AG04450 (cell line): ENCODE results near the gene RHBDD3. TPM values are rescaled to one million over a fixed set of nuclear protein-coding genes. Genes with fewer than 3 reads are reported as not detected.
A peak's percentile ranks its signal among the peaks of the same experiment; 100 is the strongest.

Source experiments
- CTCF ChIA-PET: fragments of 300-600, 350-600 bp; formaldehyde crosslinking; extraction: SDS; loops from one replicate; lab custom pipeline; 2022; ENCODE audit warnings: antibody characterized with exemption, inconsistent platforms; lab: Charles Lee
- POLR2A ChIA-PET: fragments of 350-600 bp; formaldehyde crosslinking; extraction: SDS; loops from one replicate; lab custom pipeline; 2021; ENCODE audit warnings: antibody characterized with exemption, inconsistent platforms; lab: Yijun Ruan, JAX
- DNase-seq: peaks from one replicate; pipeline ENCODE4 v3.0.0-alpha.2; 2011; ENCODE audit warnings: low read depth, low spot score
- H3K27ac ChIP-seq: one replicate; pipeline ENCODE4 v1.5.1; 2012; ENCODE audit warnings: low read depth, low read length, control low read depth
- H3K27me3 ChIP-seq: one replicate; pipeline ENCODE4 v1.6.0; 2012; ENCODE audit warnings: low read length; ENCODE audit not compliant: control insufficient read depth, insufficient read depth
- H3K4me3 ChIP-seq: 2 replicates; pipeline ENCODE4 v1.5.1; 2011; ENCODE audit warnings: mild to moderate bottlenecking, low read depth, low read length, control low read depth
- H3K9me3 ChIP-seq: 2 replicates; pipeline ENCODE4 v1.5.1; 2012; ENCODE audit warnings: low read length; ENCODE audit not compliant: control insufficient read depth, insufficient read depth
- CTCF ChIP-seq: IDR thresholded peaks from 2 replicates; pipeline ENCODE4 v1.5.1; 2011; ENCODE audit warnings: low read depth, low read length, control low read depth, inconsistent platforms
- polyA minus RNA-seq: library from RNA; depleted of rRNA, polyadenylated mRNA; stranded (reverse); fragments of >200 nt; gene quantifications from 2 replicates; pipeline ENCODE4 v1.2.3, GENCODE V29; 2011; rRNA and poly(A)+ RNA removed
- polyA plus RNA-seq: library from polyadenylated mRNA; depleted of rRNA; stranded (reverse); fragments of >200 nt; gene quantifications from 2 replicates; pipeline ENCODE4 v1.2.3, GENCODE V29; 2011; rRNA removed

The RHBDD3 gene
- polyA plus RNA-seq (9.9 and 13.8 TPM in 2 replicates), polyA minus RNA-seq (3.6 and 5.0 TPM in 2 replicates)

GRCh38 chr22:29267858-29268510 is at the start of gene RHBDD3, which contains the start of gene EWSR1:
Gene RHBDD3, minus strand, starts transcription at chr22:29267981. Its CDS starts 2,355 bp downstream, at chr22:29265626.
Gene EWSR1, plus strand, starts transcription at chr22:29268268. Its CDS starts 69 bp downstream, at chr22:29268337.
- TF ChIP-seq CTCF: no peak
- peak within 1 kb of the TSS; percentile 84 for H3K4me3 ChIP-seq
- ChIA-PET POLR2A (interaction anchor here (0.6 to 1.2 kb wide), 5 partner anchors 39 to 1280 kb away, joined by 3 to 7 read pairs (median 3); partner anchors contain the start of genes EMID1 and GAS2L1), CTCF (no interaction called here)
- H3K27me3 ChIP-seq: no peaks in the 10 kb centered on the region
- H3K27ac ChIP-seq: peak within 1 kb of the TSS; percentile 100
- H3K9me3 ChIP-seq: no peaks in the 10 kb centered on the region; the same call in 1 of the 2 replicates
- peak; percentile 95 for DNase-seq

- H3K9me3 ChIP-seq: peaks cover 9% of the 10 kb centered on the region; the same call in 1 of the 2 replicates
- H3K4me3 ChIP-seq: no peak overlapping the region
- peaks cover 36% of the 10 kb centered on the region for H3K27me3 ChIP-seq
- TF ChIP-seq CTCF: no peak
- no peak for DNase-seq
- CTCF ChIA-PET: interaction anchor here (0.7 kb wide), 1 partner anchor 908 kb away, joined by 3 read pairs; no protein-coding TSS in a partner anchor
- POLR2A ChIA-PET: interaction anchor here (1.1 kb wide), 1 partner anchor 9 kb away, joined by 3 read pairs; no protein-coding TSS in a partner anchor
- H3K27ac ChIP-seq: no peak overlapping the region
Observed at GRCh38 chr22:29316141-29316828, 48.5 kb upstream of the RHBDD3 start.

GRCh38 chr22:29315286-29316140 is 47.7 kb upstream of the RHBDD3 start, which contains the start of gene RASL10A:
Gene RASL10A, minus strand, starts transcription at chr22:29315697. Its CDS starts 451 bp downstream, at chr22:29315246.
- no peak within 1 kb of the TSS for H3K27ac ChIP-seq
- no peak within 1 kb of the TSS; the same call in 1 of the 2 replicates for H3K4me3 ChIP-seq
- DNase-seq: no peak
- TF ChIP-seq CTCF: no peak
- peaks cover 9% of the 10 kb centered on the region; the same call in 1 of the 2 replicates for H3K9me3 ChIP-seq
- POLR2A ChIA-PET: no interaction called here
- CTCF ChIA-PET: no interaction called here
- H3K27me3 ChIP-seq: peaks cover 36% of the 10 kb centered on the region

- H3K27me3 ChIP-seq: peaks cover 36% of the 10 kb centered on the region
- TF ChIP-seq CTCF: no peak
- ChIA-PET POLR2A (no interaction called here), CTCF (no interaction called here)
- no peak overlapping the region for H3K27ac ChIP-seq
- no peak for DNase-seq
- peaks cover 9% of the 10 kb centered on the region; the same call in 1 of the 2 replicates for H3K9me3 ChIP-seq
- no peak overlapping the region; the same call in 1 of the 2 replicates for H3K4me3 ChIP-seq
Observed at GRCh38 chr22:29314537-29315285, 46.9 kb upstream of the RHBDD3 start.
